Heart left ventricle (tissue), 16 donors: ENCODE measurements around the gene PPP1R7. TPM values are rescaled to one million over a fixed set of nuclear protein-coding genes. Genes with fewer than 3 reads are reported as not detected.

Experiments used
- ATAC-seq, 4 donors: fragments of 200-7000 bp; cut with Tn5 transposase; one replicate each; pipeline ENCODE4 v1.9.1; 2020 to 2022; ENCODE audit warnings: moderate library complexity in 4 of 4, mild to moderate bottlenecking in 3 of 4, moderate number of reproducible peaks in 1 of 4
- DNase-seq, 5 donors: peaks; one replicate each; pipeline ENCODE4 v3.0.0-alpha.2; 2020
- H3K27ac ChIP-seq, 12 donors: fragments of 200-600 bp; sonication (generic) in 4 of 12; one replicate each; pipeline versions ENCODE4 v1.5.0 to v1.8.0; 2016 to 2022; ENCODE audit warnings: mild to moderate bottlenecking in 2 of 12
- H3K27me3 ChIP-seq, 9 donors: fragments of 200-600 bp; sonication (generic) in 2 of 9; one replicate each; pipeline versions ENCODE4 v1.5.1 to v1.8.0; 2016 to 2022; ENCODE audit warnings: mild to moderate bottlenecking in 3 of 9
- H3K36me3 ChIP-seq, 9 donors: fragments of 200-600 bp; sonication (generic) in 2 of 9; one replicate each; pipeline versions ENCODE4 v1.5.0 to v1.8.0; 2018 to 2022; ENCODE audit warnings: mild to moderate bottlenecking in 2 of 9
- H3K4me1 ChIP-seq, 12 donors: fragments of 200-600 bp; sonication (generic) in 4 of 12; one replicate each; pipeline versions ENCODE4 v1.5.0 to v1.8.0; 2016 to 2022; ENCODE audit warnings: mild to moderate bottlenecking in 3 of 12
- H3K4me3 ChIP-seq, 12 donors: fragments of 200-600 bp; sonication (generic) in 4 of 12; one replicate each; pipeline versions ENCODE4 v1.5.0 to v1.8.0; 2017 to 2022; ENCODE audit warnings: mild to moderate bottlenecking in 9 of 12, moderate library complexity in 4 of 12
- H3K9me3 ChIP-seq, 12 donors: fragments of 200-600 bp; sonication (generic) in 4 of 12; one replicate each; pipeline versions ENCODE4 v1.5.0 to v1.8.0; 2016 to 2022; ENCODE audit warnings: mild to moderate bottlenecking in 1 of 12
- POLR2A ChIP-seq, 2 donors: fragments of 450-650 bp; IDR thresholded peaks; one replicate each; pipeline ENCODE4 v1.6.1; 2017; ENCODE audit warnings: antibody characterized with exemption in 2 of 2, mild to moderate bottlenecking in 2 of 2, moderate library complexity in 2 of 2
- WGBS, 4 donors: extraction: QIAGEN DNeasy Blood & Tissue Kit in 2 of 4; methylation state at CpG; one replicate each; pipeline versions ENCODE4 v1.1.5 to v1.1.7; 2013 to 2018; 5-methylcytosine and 5-hydroxymethylcytosine counted together
- intact Hi-C, 10 donors: fragments of 100-400 bp; cut with DNase I; formaldehyde crosslinking; loops; one replicate each; pipeline versions ENCODE4 v1.11.1 to v1.14.2; 2022
- polyA plus RNA-seq, 2 donors: library from polyadenylated mRNA; stranded (reverse); fragments of 200-250 nt; gene quantifications; one replicate each; pipeline ENCODE4 v1.2.3, GENCODE V29; 2013
- total RNA-seq, 9 donors: library from RNA; depleted of rRNA in 2 of 9; stranded (reverse); fragments of >200 nt in 2 of 9; fragmentation: NEBNext Ultra II Directional in 3 of 9; extraction: Animal tissue kit (Norgen Biotek cat#: 25700) in 3 of 9; gene quantifications; one replicate each; pipeline versions ENCODE4 v1.1.0 to v1.2.4, GENCODE V29; 2016 to 2023
- TF ChIP-seq, protein P1 (sequence below), 12 donors: fragments of 200-600 bp; sonication (generic) in 4 of 12; IDR thresholded peaks; one replicate each; pipeline versions ENCODE4 v1.5.0 to v1.8.0; 2018 to 2022; ENCODE audit warnings: antibody characterized with exemption in 12 of 12, mild to moderate bottlenecking in 5 of 12
- donor health status: ischemic (EF 13 %, LVEDD 7.1; RV severe dilation, severe dysfunction).
- donor health status: healthy with polysubstance abuse.
- donor health status: DM: no; HTN: yes; CAD: no.
- donor health status: DM: no; HTN: no; CAD: no.
- donor health status: ischemic (EF 25% LVEDD 6.9; RV normal size, moderate dysfunction).
- donor health status: ischemic (EF 25% LVEDD 5.7; RV mildly dilated, moderate dysfunction).
- donor health status: healthy.
- donor health status: DM: yes; HTN: yes; CAD: no.
- donor health status: ischemic (EF 35%, LVEDD 5.7; RV mildly dilated, moderate dysfunction).
- donor health status: nonischemic (EF 11% LVEDD 7.7; RV severe dilation, severe dysfunction).
- donor health status: DM: yes; HTN: yes; CAD: no.
- donor health status: PGD.
- donor health status: ischemic (EF 29% LVEDD 5.4; RV normal size, mild dysfunction).
- donor health status: nonischemic (EF 23%, LVEDD 6.1; RV moderate dilation, normal function).

PPP1R7 gene
- total and polyA plus RNA-seq, 11 donors = 66.7 to 110 (median 79.8) TPM

DNA sequence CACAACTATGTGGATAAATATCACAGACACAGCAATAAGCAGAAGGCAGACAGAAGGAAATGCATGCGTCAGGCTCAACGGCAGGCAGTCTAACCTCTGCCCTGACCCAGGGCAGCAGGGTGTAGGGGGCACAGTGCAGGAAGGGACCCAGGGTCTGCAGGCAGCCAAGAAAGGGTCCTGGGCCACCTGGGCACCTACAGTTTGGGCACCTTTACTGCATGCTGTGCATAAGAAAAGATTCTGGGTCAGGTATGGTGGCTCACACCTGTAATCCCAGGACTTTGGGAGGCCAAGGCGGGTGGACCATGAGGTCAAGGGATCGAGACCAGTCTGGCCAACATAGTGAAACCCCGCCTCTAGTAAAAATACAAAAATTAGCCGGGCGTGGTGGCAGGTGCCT is 18.7 kb upstream of the PPP1R7 start:
- ATAC-seq (no peak), DNase-seq (no peak)
- TF ChIP-seq, protein P1, sequence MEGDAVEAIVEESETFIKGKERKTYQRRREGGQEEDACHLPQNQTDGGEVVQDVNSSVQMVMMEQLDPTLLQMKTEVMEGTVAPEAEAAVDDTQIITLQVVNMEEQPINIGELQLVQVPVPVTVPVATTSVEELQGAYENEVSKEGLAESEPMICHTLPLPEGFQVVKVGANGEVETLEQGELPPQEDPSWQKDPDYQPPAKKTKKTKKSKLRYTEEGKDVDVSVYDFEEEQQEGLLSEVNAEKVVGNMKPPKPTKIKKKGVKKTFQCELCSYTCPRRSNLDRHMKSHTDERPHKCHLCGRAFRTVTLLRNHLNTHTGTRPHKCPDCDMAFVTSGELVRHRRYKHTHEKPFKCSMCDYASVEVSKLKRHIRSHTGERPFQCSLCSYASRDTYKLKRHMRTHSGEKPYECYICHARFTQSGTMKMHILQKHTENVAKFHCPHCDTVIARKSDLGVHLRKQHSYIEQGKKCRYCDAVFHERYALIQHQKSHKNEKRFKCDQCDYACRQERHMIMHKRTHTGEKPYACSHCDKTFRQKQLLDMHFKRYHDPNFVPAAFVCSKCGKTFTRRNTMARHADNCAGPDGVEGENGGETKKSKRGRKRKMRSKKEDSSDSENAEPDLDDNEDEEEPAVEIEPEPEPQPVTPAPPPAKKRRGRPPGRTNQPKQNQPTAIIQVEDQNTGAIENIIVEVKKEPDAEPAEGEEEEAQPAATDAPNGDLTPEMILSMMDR (IDR thresholded peaks at IDR 0.05) = no peak
- TF ChIP-seq POLR2A (IDR thresholded peaks at IDR 0.05) = no peak
- no peaks in the 10 kb centered on the region for H3K4me1 ChIP-seq
- no peaks in the 10 kb centered on the region for H3K27me3 ChIP-seq
- H3K4me3 ChIP-seq = no peak overlapping the region
- intact Hi-C loops = no loop called here
- 93 to 98% (median 96%) methylated on average over 7 of the region's 7 CpGs for whole genome bisulfite sequencing, 4 donors
- no peaks in the 10 kb centered on the region for H3K36me3 ChIP-seq
- no peak overlapping the region for H3K27ac ChIP-seq
- H3K9me3 ChIP-seq = no peaks in the 10 kb centered on the region

DNA sequence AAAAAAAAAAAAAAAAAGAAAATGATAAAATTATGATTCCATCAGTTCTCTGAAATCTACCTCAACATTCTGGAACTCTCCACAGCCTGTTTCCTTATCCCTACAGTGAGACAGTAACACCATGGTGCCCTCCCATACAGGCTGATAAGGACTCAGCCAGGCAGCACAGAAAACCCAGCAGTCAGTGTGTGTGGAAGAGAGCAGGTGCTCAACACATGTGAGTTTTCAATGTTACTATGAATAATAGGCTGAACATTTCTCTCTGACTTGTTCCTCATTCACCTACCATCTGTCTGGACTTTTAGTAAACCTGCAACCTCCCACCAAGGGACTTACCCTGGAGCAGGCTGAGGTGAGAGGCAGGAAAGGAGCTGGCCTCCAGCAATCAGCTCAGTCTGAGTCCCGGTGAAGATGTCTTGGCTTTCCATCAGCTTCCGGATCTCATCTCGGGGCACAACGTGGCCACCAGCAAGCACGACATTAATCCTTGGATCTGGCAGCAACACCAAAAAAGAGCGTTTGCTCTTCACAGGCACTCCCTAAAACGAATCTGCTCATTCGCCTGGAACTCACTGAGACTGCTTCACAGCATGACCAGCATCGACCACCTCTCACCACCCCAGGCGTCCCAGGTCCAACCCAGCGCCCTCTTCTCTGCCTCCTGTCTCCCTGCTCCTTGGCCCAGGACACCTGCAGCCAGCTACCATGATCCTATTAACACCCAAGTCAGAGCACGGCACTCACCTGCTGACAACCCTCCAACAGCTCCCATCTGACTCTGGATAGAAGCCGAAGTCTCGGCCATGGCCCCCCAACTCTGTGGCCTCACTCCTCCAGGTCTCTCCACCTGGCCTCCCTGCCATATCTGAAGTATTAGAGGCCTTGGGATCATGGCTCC is 17.5 kb upstream of the PPP1R7 start:
- H3K36me3 ChIP-seq = peaks cover 0 to 4% (median 0%) of the 10 kb centered on the region in 9 donors
- H3K27ac ChIP-seq = no peak overlapping the region
- H3K4me1 ChIP-seq = no peaks in the 10 kb centered on the region
- no peaks in the 10 kb centered on the region for H3K27me3 ChIP-seq
- WGBS, 4 donors = 93 to 97% (median 95%) methylated on average over 12 to 14 of the region's 14 CpGs
- H3K9me3 ChIP-seq = no peaks in the 10 kb centered on the region
- intact Hi-C loops = no loop called here
- ATAC-seq (no peak), DNase-seq (no peak)
- H3K4me3 ChIP-seq = no peak overlapping the region
- TF ChIP-seq, protein P1 (IDR thresholded peaks at IDR 0.05) = no peak
- TF ChIP-seq POLR2A (IDR thresholded peaks at IDR 0.05) = no peak

DNA sequence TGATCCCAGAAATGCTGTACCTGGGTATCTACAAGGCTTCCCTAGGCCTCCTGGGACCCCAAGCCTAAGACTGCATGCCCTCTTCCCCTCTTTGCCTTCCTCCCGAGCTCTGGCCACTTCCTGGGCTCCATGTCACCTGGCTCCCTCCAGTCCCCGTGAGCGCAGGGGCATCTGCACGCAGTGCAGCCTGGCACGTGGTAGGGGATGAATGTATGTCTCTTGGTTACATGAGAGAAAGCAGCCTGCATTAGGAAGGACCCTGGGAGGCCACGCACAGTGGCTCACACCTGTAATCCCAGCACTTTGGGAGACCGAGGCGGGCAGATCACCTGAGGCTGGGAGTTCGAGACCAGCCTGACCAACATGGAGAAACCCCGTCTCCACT is 16.8 kb upstream of the PPP1R7 start:
- DNase-seq (no peak), ATAC-seq (no peak)
- Histone ChIP-seq H3K27me3 (no peaks in the 10 kb centered on the region), H3K36me3 (peaks cover 0 to 8% (median 0%) of the 10 kb centered on the region in 9 donors), H3K9me3 (no peaks in the 10 kb centered on the region), H3K4me3 (no peak overlapping the region), H3K4me1 (no peaks in the 10 kb centered on the region), H3K27ac (no peak overlapping the region)
- no peak for TF ChIP-seq POLR2A (IDR thresholded peaks at IDR 0.05)
- TF ChIP-seq, protein P1 (IDR thresholded peaks at IDR 0.05) = no peak
- 94 to 97% (median 95%) methylated on average over 8 to 10 of the region's 10 CpGs for WGBS, 4 donors
- intact Hi-C loops = no loop called here

DNA sequence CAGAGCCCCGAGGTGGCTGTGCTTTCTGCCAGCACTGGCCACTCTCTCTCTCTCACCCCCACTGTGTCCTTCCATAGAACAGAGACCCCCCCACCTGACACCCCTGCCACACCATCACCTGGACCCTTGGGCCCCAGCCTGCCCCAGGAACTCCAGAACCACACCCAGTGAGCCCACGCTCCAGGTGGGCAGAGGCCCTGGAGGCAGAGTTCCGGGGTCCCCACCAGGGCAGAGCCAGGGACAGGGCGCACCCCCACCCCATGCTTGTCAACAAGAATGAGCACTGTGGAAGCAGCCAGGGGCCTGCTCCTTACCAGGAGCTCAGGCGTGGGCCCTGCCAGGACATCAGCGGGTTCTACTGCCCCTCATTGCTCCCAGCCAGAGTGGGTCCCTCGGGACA is 15.6 kb upstream of the PPP1R7 start:
- Histone ChIP-seq H3K27ac (no peak overlapping the region), H3K36me3 (peaks cover 0 to 12% (median 0%) of the 10 kb centered on the region in 9 donors), H3K4me1 (no peaks in the 10 kb centered on the region), H3K4me3 (no peak overlapping the region), H3K27me3 (no peaks in the 10 kb centered on the region), H3K9me3 (no peaks in the 10 kb centered on the region)
- whole genome bisulfite sequencing, 4 donors = 84 to 97% (median 91%) methylated on average over 3 to 7 of the region's 7 CpGs
- ATAC-seq = no peak
- DNase-seq = no peak
- TF ChIP-seq, protein P1 (IDR thresholded peaks at IDR 0.05) = no peak
- no peak for TF ChIP-seq POLR2A (IDR thresholded peaks at IDR 0.05)
- intact Hi-C loops = no loop called here
